GM23338 (cell line): ENCODE results near the gene SUN5. TPM values are rescaled to one million over a fixed set of nuclear protein-coding genes. Genes with fewer than 3 reads are reported as not detected.

Experiments used
- ATAC-seq: fragments of 200-7000 bp; cut with Tn5 transposase; 3 replicates; pipeline ENCODE4 v1.9.1; 2020
- DNase-seq: peaks from one replicate; pipeline ENCODE4 v3.0.0-alpha.2; 2015; ENCODE audit warnings: low spot score
- H2AFZ ChIP-seq: fragments of 200-600 bp; sonication (generic); 2 replicates; pipeline ENCODE4 v1.8.0; 2016; ENCODE audit warnings: antibody characterized with exemption, mild to moderate bottlenecking, moderate library complexity
- H3F3A ChIP-seq: fragments of 200-600 bp; sonication (generic); replicated peaks from 2 replicates; pipeline ENCODE4 v1.8.0; 2017; ENCODE audit warnings: antibody characterized with exemption, mixed run types, low read depth
- H3K27ac ChIP-seq: fragments of 200-600 bp; sonication (generic); 2 replicates; pipeline ENCODE4 v1.6.1; 2016; ENCODE audit warnings: low read depth
- H3K27me3 ChIP-seq: fragments of 200-600 bp; sonication (generic); 2 replicates; pipeline ENCODE4 v1.8.0; 2016; ENCODE audit warnings: mild to moderate bottlenecking, mixed run types, moderate library complexity; ENCODE audit not compliant: insufficient read depth
- H3K36me3 ChIP-seq: fragments of 200-600 bp; sonication (generic); 2 replicates; pipeline ENCODE4 v1.8.0; 2016; ENCODE audit warnings: mild to moderate bottlenecking; ENCODE audit not compliant: insufficient read depth
- H3K4me1 ChIP-seq: fragments of 200-600 bp; sonication (generic); 2 replicates; pipeline ENCODE4 v1.8.0; 2016; ENCODE audit warnings: mild to moderate bottlenecking, moderate library complexity; ENCODE audit not compliant: insufficient read depth
- H3K4me2 ChIP-seq: fragments of 200-600 bp; sonication (generic); 2 replicates; pipeline ENCODE4 v1.7.1; 2017; ENCODE audit warnings: mixed run types
- H3K4me3 ChIP-seq: fragments of 200-600 bp; sonication (generic); 2 replicates; pipeline ENCODE4 v1.6.1; 2016; ENCODE audit warnings: mixed run types
- H3K79me2 ChIP-seq: fragments of 200-600 bp; sonication (generic); replicated peaks from 2 replicates; pipeline ENCODE4 v1.8.0; 2017; ENCODE audit warnings: mild to moderate bottlenecking; ENCODE audit not compliant: insufficient read depth
- H3K9me2 ChIP-seq: fragments of 200-600 bp; sonication (generic); 2 replicates; pipeline ENCODE4 v1.8.0; 2017; ENCODE audit not compliant: insufficient read depth
- H4K20me1 ChIP-seq: fragments of 200-600 bp; sonication (generic); replicated peaks from 2 replicates; pipeline ENCODE4 v1.8.0; 2017; ENCODE audit warnings: mild to moderate bottlenecking; ENCODE audit not compliant: insufficient read depth
- H3K27ac Mint-ChIP-seq: 2 replicates; pipeline ENCODE4 v1.8.0; 2020; ENCODE audit warnings: inconsistent platforms, mild to moderate bottlenecking, moderate library complexity, mixed read lengths
- H3K27me3 Mint-ChIP-seq: 3 replicates; pipeline ENCODE4 v1.8.0; 2022; ENCODE audit warnings: low read depth, mild to moderate bottlenecking, moderate library complexity, mixed read lengths, inconsistent platforms; ENCODE audit not compliant: insufficient read depth, poor library complexity
- H3K36me3 Mint-ChIP-seq: 3 replicates; pipeline ENCODE4 v1.8.0; 2021; ENCODE audit warnings: low read depth, mild to moderate bottlenecking, inconsistent platforms, moderate library complexity, mixed read lengths
- H3K4me1 Mint-ChIP-seq: 3 replicates; pipeline ENCODE4 v1.8.0; 2020; ENCODE audit warnings: mild to moderate bottlenecking, inconsistent platforms, mixed read lengths
- H3K4me3 Mint-ChIP-seq: 3 replicates; pipeline ENCODE4 v1.8.0; 2021; ENCODE audit warnings: moderate library complexity, mild to moderate bottlenecking, inconsistent platforms, mixed read lengths
- H3K9me3 Mint-ChIP-seq: 3 replicates; pipeline ENCODE4 v1.8.0; 2020; ENCODE audit warnings: moderate library complexity, mild to moderate bottlenecking, inconsistent platforms, mixed read lengths
- CTCF ChIP-seq, 2 experiments: fragments of 200-600 bp in 1 of 2; sonication (generic) in 1 of 2; conservative IDR thresholded peaks; 2 replicates each; pipeline versions ENCODE4 v1.5.1 to v1.6.1; 2016 to 2017; ENCODE audit warnings: antibody characterized with exemption in 2 of 2, low read depth in 2 of 2, mild to moderate bottlenecking in 2 of 2, moderate library complexity in 1 of 2
- ETS1 ChIP-seq: IDR thresholded peaks from 2 replicates; pipeline ENCODE4 v1.6.1; 2016; ENCODE audit warnings: antibody characterized with exemption
- EZH2 ChIP-seq: fragments of 200-600 bp; sonication (generic); IDR thresholded peaks from one replicate; pipeline ENCODE4 v1.8.0; 2017; ENCODE audit warnings: antibody characterized with exemption, mild to moderate bottlenecking, low read depth; ENCODE audit not compliant: unreplicated experiment
- POLR2AphosphoS5 ChIP-seq: IDR thresholded peaks from 2 replicates; pipeline ENCODE4 v1.6.1; 2016; ENCODE audit warnings: antibody characterized with exemption, low read depth
- REST ChIP-seq: IDR thresholded peaks from one replicate; pipeline ENCODE4 v1.6.1; 2018; ENCODE audit warnings: antibody characterized with exemption; ENCODE audit not compliant: unreplicated experiment
- STAT1 ChIP-seq: IDR thresholded peaks from one replicate; pipeline ENCODE4 v1.6.1; 2016; ENCODE audit warnings: antibody characterized with exemption; ENCODE audit not compliant: unreplicated experiment
- ZNF114 ChIP-seq: fragments of 250-450 bp; sonication (Bioruptor Pico); IDR thresholded peaks from 2 replicates; pipeline ENCODE4 v1.5.0; 2020; ENCODE audit warnings: mild to moderate bottlenecking, moderate library complexity
- ZNF331 ChIP-seq: fragments of 250-450 bp; sonication (Bioruptor Pico); IDR thresholded peaks from 2 replicates; pipeline ENCODE4 v1.5.0; 2020; ENCODE audit warnings: low read depth, mild to moderate bottlenecking, moderate library complexity
- polyA plus RNA-seq: library from polyadenylated mRNA; unstranded; fragments of >200 nt; fragmentation: Nextera tagmentation; extraction: Ambion mirVana; gene quantifications from 2 replicates; pipeline ENCODE4 v1.2.1, GENCODE V29; 2016
- total RNA-seq: library from RNA; depleted of rRNA; stranded (reverse); fragments of >200 nt; shearing (Covaris generic); gene quantifications from 2 replicates; pipeline ENCODE4 v1.2.3, GENCODE V29; 2014

SUN5 gene
- total and polyA plus RNA-seq, 2 experiments from 2014 or later, result not detected

- H3K36me3 ChIP-seq, result no peaks in the 10 kb centered on the region
- Mint-ChIP-seq H3K4me3 (no peak overlapping the region), H3K27ac (no peak overlapping the region), H3K27me3 (peaks cover 6% of the 10 kb centered on the region), H3K9me3 (0 out of 3 replicates have a peak, but pooled peaks cover 3% of the 10 kb centered on the region), H3K4me1 (no peaks in the 10 kb centered on the region), H3K36me3 (no peaks in the 10 kb centered on the region)
- no peak for ATAC-seq
- no peak for DNase-seq
- H3K27ac ChIP-seq, result no peak overlapping the region
- no peaks in the 10 kb centered on the region for H3K27me3 ChIP-seq
- no peak overlapping the region for H3K4me2 ChIP-seq
- H4K20me1 ChIP-seq, result no peaks in the 10 kb centered on the region
- H3K9me2 ChIP-seq, result 0 out of 2 replicates have a peak, but pooled peaks cover 3% of the 10 kb centered on the region
- no peak overlapping the region for H2AFZ ChIP-seq
- H3K4me1 ChIP-seq, result no peaks in the 10 kb centered on the region
- TF ChIP-seq ETS1, result no peak
- TF ChIP-seq STAT1, result no peak
- TF ChIP-seq CTCF (conservative IDR thresholded peaks at IDR 0.05; ENCODE audit: low read depth in 2 of 2), result no peak
- no peak for TF ChIP-seq REST
- no peak for TF ChIP-seq EZH2
- TF ChIP-seq ZNF114 (CRISPR knock-in tag), result no peak
- H3F3A ChIP-seq, result no peaks in the 10 kb centered on the region
- H3K79me2 ChIP-seq, result no peaks in the 10 kb centered on the region
- H3K4me3 ChIP-seq, result no peak overlapping the region
These were observed 26.3 kb upstream of the SUN5 start for GRCh38 chr20:33030569-33030968.

- Mint-ChIP-seq H3K27ac (no peak overlapping the region), H3K36me3 (no peaks in the 10 kb centered on the region), H3K9me3 (0 out of 3 replicates have a peak, but pooled peaks cover 3% of the 10 kb centered on the region), H3K4me1 (no peaks in the 10 kb centered on the region), H3K4me3 (no peak overlapping the region), H3K27me3 (peaks cover 6% of the 10 kb centered on the region)
- H4K20me1 ChIP-seq, result no peaks in the 10 kb centered on the region
- no peaks in the 10 kb centered on the region for H3K36me3 ChIP-seq
- H3K4me3 ChIP-seq, result no peak overlapping the region
- no peaks in the 10 kb centered on the region for H3K27me3 ChIP-seq
- H3F3A ChIP-seq, result no peaks in the 10 kb centered on the region
- DNase-seq, result no peak
- no peak for ATAC-seq
- H3K9me2 ChIP-seq, result 0 out of 2 replicates have a peak, but pooled peaks cover 3% of the 10 kb centered on the region
- H3K27ac ChIP-seq, result no peak overlapping the region
- no peak overlapping the region for H2AFZ ChIP-seq
- H3K4me1 ChIP-seq, result no peaks in the 10 kb centered on the region
- no peaks in the 10 kb centered on the region for H3K79me2 ChIP-seq
- H3K4me2 ChIP-seq, result no peak overlapping the region
- no peak for TF ChIP-seq ZNF331
- no peak for TF ChIP-seq POLR2AphosphoS5
- no peak for TF ChIP-seq ETS1
These were observed 25.8 kb upstream of the SUN5 start for GRCh38 chr20:33030076-33030475.
